ENCODE data around the gene RBM8A.

RBM8A gene

GRCh38 chr1:145886390-145886789, 40.9 kb downstream of the RBM8A start:
- H3K4me2 ChIP-seq (ENCODE audit: low read length) = peak overlapping the region; percentile 91
- H3K36me3 ChIP-seq (ENCODE audit: control insufficient read depth, insufficient read depth, low read length) = no peaks in the 10 kb centered on the region
- no peaks in the 10 kb centered on the region for H3K9me3 ChIP-seq (ENCODE audit: control insufficient read depth, low read length)
- no peaks in the 10 kb centered on the region for H3K79me2 ChIP-seq
- H2AFZ ChIP-seq = peak overlapping the region; percentile 70
- H3K27me3 ChIP-seq (ENCODE audit: control insufficient read depth, insufficient read depth, low read length) = no peaks in the 10 kb centered on the region
- peak overlapping the region; percentile 59 for H3K4me3 ChIP-seq (ENCODE audit: low read depth, low read length)
- H3K4me1 ChIP-seq = no peaks in the 10 kb centered on the region
- H3K27ac ChIP-seq = no peak overlapping the region
- TF ChIP-seq, protein P1, sequence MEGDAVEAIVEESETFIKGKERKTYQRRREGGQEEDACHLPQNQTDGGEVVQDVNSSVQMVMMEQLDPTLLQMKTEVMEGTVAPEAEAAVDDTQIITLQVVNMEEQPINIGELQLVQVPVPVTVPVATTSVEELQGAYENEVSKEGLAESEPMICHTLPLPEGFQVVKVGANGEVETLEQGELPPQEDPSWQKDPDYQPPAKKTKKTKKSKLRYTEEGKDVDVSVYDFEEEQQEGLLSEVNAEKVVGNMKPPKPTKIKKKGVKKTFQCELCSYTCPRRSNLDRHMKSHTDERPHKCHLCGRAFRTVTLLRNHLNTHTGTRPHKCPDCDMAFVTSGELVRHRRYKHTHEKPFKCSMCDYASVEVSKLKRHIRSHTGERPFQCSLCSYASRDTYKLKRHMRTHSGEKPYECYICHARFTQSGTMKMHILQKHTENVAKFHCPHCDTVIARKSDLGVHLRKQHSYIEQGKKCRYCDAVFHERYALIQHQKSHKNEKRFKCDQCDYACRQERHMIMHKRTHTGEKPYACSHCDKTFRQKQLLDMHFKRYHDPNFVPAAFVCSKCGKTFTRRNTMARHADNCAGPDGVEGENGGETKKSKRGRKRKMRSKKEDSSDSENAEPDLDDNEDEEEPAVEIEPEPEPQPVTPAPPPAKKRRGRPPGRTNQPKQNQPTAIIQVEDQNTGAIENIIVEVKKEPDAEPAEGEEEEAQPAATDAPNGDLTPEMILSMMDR (IDR thresholded peaks at IDR 0.05) = no peak
- no peak overlapping the region for H3K9ac ChIP-seq

GRCh38 chr1:145885738-145886287, 41.5 kb downstream of the RBM8A start, which contains the start of gene ANKRD35:
TSS of gene ANKRD35 (minus strand) at chr1:145885866. CDS start at chr1:145885758, 108 bp downstream.
- Histone ChIP-seq H3K9ac (no peak within 1 kb of the TSS), H3K27me3 (ENCODE audit: control insufficient read depth, insufficient read depth, low read length) (no peaks in the 10 kb centered on the region), H3K4me1 (no peaks in the 10 kb centered on the region), H3K79me2 (no peaks in the 10 kb centered on the region), H3K36me3 (ENCODE audit: control insufficient read depth, insufficient read depth, low read length) (no peaks in the 10 kb centered on the region), H3K9me3 (ENCODE audit: control insufficient read depth, low read length) (no peaks in the 10 kb centered on the region), H3K27ac (no peak within 1 kb of the TSS), H3K4me3 (ENCODE audit: low read depth, low read length) (peak within 1 kb of the TSS; percentile 59), H2AFZ (peak within 1 kb of the TSS; percentile 70), H3K4me2 (ENCODE audit: low read length) (peak within 1 kb of the TSS; percentile 91)
- TF ChIP-seq, protein P1 (IDR thresholded peaks at IDR 0.05) = no peak

DNA sequence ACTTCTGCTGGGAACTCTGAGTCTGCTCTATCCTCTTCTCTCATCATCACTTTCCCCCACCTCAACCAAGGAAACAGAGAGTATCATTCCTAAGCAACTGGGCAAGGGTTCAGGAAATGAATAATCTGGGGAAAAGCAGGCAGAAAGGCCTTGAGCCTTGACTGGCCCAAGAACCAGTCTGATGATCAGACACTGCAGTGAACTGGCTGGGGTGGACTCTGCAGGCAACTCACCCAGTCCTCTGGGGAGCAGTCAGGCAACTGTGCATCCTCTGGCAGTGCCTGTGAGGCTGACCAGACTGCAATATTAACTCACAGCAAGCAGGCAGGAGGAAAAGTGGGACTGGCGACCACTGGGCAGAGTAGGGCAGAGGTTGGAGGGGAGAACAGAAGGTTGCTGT, 42.6 kb downstream of the RBM8A start:
- Histone ChIP-seq H3K4me1 (no peaks in the 10 kb centered on the region), H3K27ac (no peak overlapping the region), H3K9ac (no peak overlapping the region), H3K27me3 (ENCODE audit: control insufficient read depth, insufficient read depth, low read length) (no peaks in the 10 kb centered on the region), H3K9me3 (ENCODE audit: control insufficient read depth, low read length) (no peaks in the 10 kb centered on the region), H2AFZ (no peak overlapping the region), H3K36me3 (ENCODE audit: control insufficient read depth, insufficient read depth, low read length) (no peaks in the 10 kb centered on the region), H3K4me3 (ENCODE audit: low read depth, low read length) (no peak overlapping the region), H3K79me2 (no peaks in the 10 kb centered on the region), H3K4me2 (ENCODE audit: low read length) (no peak overlapping the region)
- TF ChIP-seq, protein P1 (IDR thresholded peaks at IDR 0.05) = no peak

DNA sequence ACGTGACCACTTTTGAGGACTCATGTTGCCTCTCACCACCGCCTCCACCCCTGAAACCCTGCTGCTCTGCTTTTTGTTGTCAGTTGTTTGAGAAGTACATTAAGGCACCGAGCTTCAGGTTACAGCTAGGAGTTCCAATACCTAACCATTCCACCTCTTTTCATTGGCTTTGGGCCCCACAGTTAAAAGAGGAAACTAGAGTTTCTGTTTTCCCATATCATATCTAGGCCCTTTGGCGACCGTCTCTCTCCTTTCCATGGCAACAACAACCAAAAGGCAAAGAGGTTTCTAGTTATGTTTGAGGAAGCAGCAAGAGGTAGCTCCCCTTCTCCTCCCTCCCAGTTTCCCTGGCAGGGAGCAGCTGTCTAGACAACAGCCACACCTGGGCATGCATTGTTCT, 47.5 kb downstream of the RBM8A start:
- Histone ChIP-seq H3K79me2 (no peaks in the 10 kb centered on the region), H3K27me3 (ENCODE audit: control insufficient read depth, insufficient read depth, low read length) (no peaks in the 10 kb centered on the region), H3K4me3 (ENCODE audit: low read depth, low read length) (no peak overlapping the region), H3K9ac (no peak overlapping the region), H3K4me1 (no peaks in the 10 kb centered on the region), H3K4me2 (ENCODE audit: low read length) (no peak overlapping the region), H3K27ac (no peak overlapping the region), H2AFZ (peak overlapping the region; percentile 38), H3K36me3 (ENCODE audit: control insufficient read depth, insufficient read depth, low read length) (no peaks in the 10 kb centered on the region), H3K9me3 (ENCODE audit: control insufficient read depth, low read length) (no peaks in the 10 kb centered on the region)
- TF ChIP-seq, protein P1 (IDR thresholded peaks at IDR 0.05) = no peak

DNA sequence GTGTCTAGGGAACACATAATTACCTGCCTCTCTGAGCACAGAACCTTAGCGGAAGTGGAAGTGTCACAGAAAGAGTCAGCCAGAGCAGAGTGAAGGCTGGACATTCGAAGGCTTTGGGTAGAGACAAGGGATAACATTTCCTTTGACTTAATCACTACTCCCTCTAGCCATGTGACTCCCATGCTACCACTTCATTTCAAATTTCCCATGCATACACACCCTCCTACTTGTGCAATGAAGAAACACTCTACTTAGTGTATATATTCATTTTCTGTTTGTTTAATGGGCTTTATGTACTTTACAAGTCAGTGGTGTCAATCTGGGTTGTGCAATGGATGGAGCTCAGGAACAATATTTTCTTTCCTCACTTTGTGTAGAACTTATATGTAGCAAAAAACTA, 48.6 kb downstream of the RBM8A start:
- no peaks in the 10 kb centered on the region for H3K9me3 ChIP-seq (ENCODE audit: control insufficient read depth, low read length)
- no peak overlapping the region for H2AFZ ChIP-seq
- H3K27me3 ChIP-seq (ENCODE audit: control insufficient read depth, insufficient read depth, low read length) = no peaks in the 10 kb centered on the region
- no peak overlapping the region for H3K4me3 ChIP-seq (ENCODE audit: low read depth, low read length)
- no peak overlapping the region for H3K9ac ChIP-seq
- no peak overlapping the region for H3K4me2 ChIP-seq (ENCODE audit: low read length)
- H3K4me1 ChIP-seq = no peaks in the 10 kb centered on the region
- H3K79me2 ChIP-seq = no peaks in the 10 kb centered on the region
- H3K36me3 ChIP-seq (ENCODE audit: control insufficient read depth, insufficient read depth, low read length) = no peaks in the 10 kb centered on the region
- TF ChIP-seq, protein P1 (IDR thresholded peaks at IDR 0.05) = no peak
- H3K27ac ChIP-seq = no peak overlapping the region
